Spleen (tissue), 11 donors: Measurements from ENCODE around the gene ROBO1. TPM values are rescaled to one million over a fixed set of nuclear protein-coding genes. Genes with fewer than 3 reads are reported as not detected.

Source experiments
- DNase-seq: peaks from one replicate; pipeline ENCODE4 v3.0.0-alpha.2; 2020
- H3K27ac ChIP-seq, 8 donors: fragments of 200-600 bp; sonication (generic) in 7 of 8; 1 replicate in 4 of 8; 2 replicates in 4 of 8; pipeline versions ENCODE4 v1.5.0 to v1.8.0; 2016 to 2021; ENCODE audit warnings: inconsistent platforms in 4 of 8, mild to moderate bottlenecking in 4 of 8, moderate library complexity in 1 of 8
- H3K27me3 ChIP-seq, 7 donors: fragments of 200-600 bp; sonication (generic) in 6 of 7; replicated peaks in 1 of 7; 1 replicate in 4 of 7; 2 replicates in 3 of 7; pipeline versions ENCODE4 v1.5.0 to v1.8.0; 2016 to 2021; ENCODE audit warnings: inconsistent platforms in 3 of 7, mild to moderate bottlenecking in 1 of 7
- H3K36me3 ChIP-seq, 6 donors: fragments of 200-600 bp; sonication (generic) in 5 of 6; 1 replicate in 4 of 6; 2 replicates in 2 of 6; pipeline versions ENCODE4 v1.5.0 to v1.8.0; 2016 to 2021; ENCODE audit warnings: inconsistent platforms in 2 of 6
- H3K4me1 ChIP-seq, 6 donors: fragments of 200-600 bp; sonication (generic) in 5 of 6; 1 replicate in 3 of 6; 2 replicates in 3 of 6; pipeline versions ENCODE4 v1.5.0 to v1.8.0; 2016 to 2021; ENCODE audit warnings: inconsistent platforms in 3 of 6
- H3K4me3 ChIP-seq, 8 donors: fragments of 200-600 bp; sonication (generic) in 7 of 8; 1 replicate in 4 of 8; 2 replicates in 4 of 8; pipeline versions ENCODE4 v1.5.0 to v1.8.0; 2016 to 2021; ENCODE audit warnings: inconsistent platforms in 4 of 8, mild to moderate bottlenecking in 4 of 8, moderate library complexity in 2 of 8
- H3K9me3 ChIP-seq, 8 donors: fragments of 200-600 bp; sonication (generic) in 7 of 8; 1 replicate in 4 of 8; 2 replicates in 4 of 8; pipeline versions ENCODE4 v1.5.0 to v1.8.0; 2016 to 2021; ENCODE audit warnings: inconsistent platforms in 4 of 8
- POLR2A ChIP-seq, 3 donors: fragments of 450-650 bp; IDR thresholded peaks; one replicate each; pipeline ENCODE4 v1.5.1; 2017; ENCODE audit warnings: antibody characterized with exemption in 3 of 3, mild to moderate bottlenecking in 1 of 3
- POLR2AphosphoS5 ChIP-seq, 3 donors: sonication (generic); formaldehyde crosslinking; IDR thresholded peaks; one replicate each; pipeline ENCODE4 v1.5.1; 2017; ENCODE audit warnings: antibody characterized with exemption in 3 of 3
- WGBS, 5 donors: extraction: QIAGEN DNeasy Blood & Tissue Kit in 3 of 5; methylation state at CpG; one replicate each; pipeline versions ENCODE4 v1.1.5 to v1.1.7; 2013 to 2018; 5-methylcytosine and 5-hydroxymethylcytosine counted together
- intact Hi-C: fragments of 100-400 bp; cut with DNase I; formaldehyde crosslinking; loops from one replicate; pipeline ENCODE4 v1.15.0; 2023; ENCODE audit warnings: low total_unique reads
- polyA plus RNA-seq, 3 donors: library from polyadenylated mRNA; stranded (reverse); fragments of 200-250 nt; gene quantifications; one replicate each; pipeline ENCODE4 v1.2.1, GENCODE V29; 2013
- total RNA-seq, 7 donors: library from RNA; depleted of rRNA in 3 of 7; stranded (reverse); fragments of >200 nt in 3 of 7; fragmentation: NEBNext Ultra II Directional in 4 of 7; extraction: Animal tissue kit (Norgen Biotek cat#: 25700) in 4 of 7; gene quantifications; one replicate each; pipeline versions ENCODE4 v1.1.0 to v1.2.1, GENCODE V29; 2016 to 2021
- TF ChIP-seq, protein P1 (sequence below), 11 experiments: fragments of 200-600 bp in 7 of 11; fragments of 450-650 bp in 4 of 11; sonication (generic) in 4 of 11; IDR thresholded peaks in 8 of 11; conservative IDR thresholded peaks in 3 of 11; 1 replicate in 7 of 11; 2 replicates in 4 of 11; pipeline versions ENCODE4 v1.4.0 to v1.8.0; 2016 to 2021; ENCODE audit warnings: antibody characterized with exemption in 11 of 11, inconsistent platforms in 4 of 11, mild to moderate bottlenecking in 1 of 11
- donor health status: healthy with polysubstance abuse.
- donor health status: DM: no; HTN: no; CAD: no; lungs with moderate emphysema.
- donor health status: DM: no; HTN: no; CAD: no.
- donor health status: Bipolar disorder and iron deficiency.
- donor health status: healthy.
- donor health status: DM: no; HTN: no; CAD: no.
- donor health status: DM: yes; HTN: yes; CAD: no.

Gene ROBO1
- total and polyA plus RNA-seq, 10 donors = 3.4 to 37.3 (median 26.0) TPM

DNA sequence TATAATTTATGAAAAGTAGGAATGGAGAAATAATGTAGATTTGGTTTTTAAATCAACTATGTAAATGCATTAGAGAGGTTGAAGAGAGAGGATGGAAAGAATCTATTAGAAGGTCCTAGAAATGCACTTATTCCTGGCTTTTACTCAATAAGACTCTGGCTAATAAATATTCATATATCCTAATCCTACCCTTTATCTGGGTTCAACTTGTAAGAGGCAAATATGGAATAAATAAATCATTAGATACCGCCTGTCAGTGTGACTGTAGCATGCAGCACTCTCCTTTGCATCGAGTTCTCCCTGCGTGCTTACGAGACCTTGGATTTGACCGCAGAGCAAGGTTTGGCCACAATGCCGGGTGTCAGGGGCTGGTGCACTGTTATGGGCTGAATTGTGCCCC lies 1156.5 kb downstream of the ROBO1 start:
- no peak for DNase-seq
- Histone ChIP-seq H3K27me3 (no peaks in the 10 kb centered on the region), H3K36me3 (peaks cover 0 to 12% (median 2%) of the 10 kb centered on the region in 6 donors), H3K27ac (no peak overlapping the region), H3K4me1 (no peaks in the 10 kb centered on the region), H3K4me3 (no peak overlapping the region), H3K9me3 (no peaks in the 10 kb centered on the region)
- intact Hi-C loops = no loop called here
- WGBS, 5 donors = 92 to 98% (median 96%) methylated on average over 6 of the region's 6 CpGs
- TF ChIP-seq, protein P1, sequence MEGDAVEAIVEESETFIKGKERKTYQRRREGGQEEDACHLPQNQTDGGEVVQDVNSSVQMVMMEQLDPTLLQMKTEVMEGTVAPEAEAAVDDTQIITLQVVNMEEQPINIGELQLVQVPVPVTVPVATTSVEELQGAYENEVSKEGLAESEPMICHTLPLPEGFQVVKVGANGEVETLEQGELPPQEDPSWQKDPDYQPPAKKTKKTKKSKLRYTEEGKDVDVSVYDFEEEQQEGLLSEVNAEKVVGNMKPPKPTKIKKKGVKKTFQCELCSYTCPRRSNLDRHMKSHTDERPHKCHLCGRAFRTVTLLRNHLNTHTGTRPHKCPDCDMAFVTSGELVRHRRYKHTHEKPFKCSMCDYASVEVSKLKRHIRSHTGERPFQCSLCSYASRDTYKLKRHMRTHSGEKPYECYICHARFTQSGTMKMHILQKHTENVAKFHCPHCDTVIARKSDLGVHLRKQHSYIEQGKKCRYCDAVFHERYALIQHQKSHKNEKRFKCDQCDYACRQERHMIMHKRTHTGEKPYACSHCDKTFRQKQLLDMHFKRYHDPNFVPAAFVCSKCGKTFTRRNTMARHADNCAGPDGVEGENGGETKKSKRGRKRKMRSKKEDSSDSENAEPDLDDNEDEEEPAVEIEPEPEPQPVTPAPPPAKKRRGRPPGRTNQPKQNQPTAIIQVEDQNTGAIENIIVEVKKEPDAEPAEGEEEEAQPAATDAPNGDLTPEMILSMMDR (IDR thresholded peaks at IDR 0.05 in 8 of 11, conservative IDR thresholded peaks at IDR 0.05 in 3 of 11) = no peak
- TF ChIP-seq POLR2A (IDR thresholded peaks at IDR 0.05) (no peak), POLR2AphosphoS5 (IDR thresholded peaks at IDR 0.05) (no peak)

DNA sequence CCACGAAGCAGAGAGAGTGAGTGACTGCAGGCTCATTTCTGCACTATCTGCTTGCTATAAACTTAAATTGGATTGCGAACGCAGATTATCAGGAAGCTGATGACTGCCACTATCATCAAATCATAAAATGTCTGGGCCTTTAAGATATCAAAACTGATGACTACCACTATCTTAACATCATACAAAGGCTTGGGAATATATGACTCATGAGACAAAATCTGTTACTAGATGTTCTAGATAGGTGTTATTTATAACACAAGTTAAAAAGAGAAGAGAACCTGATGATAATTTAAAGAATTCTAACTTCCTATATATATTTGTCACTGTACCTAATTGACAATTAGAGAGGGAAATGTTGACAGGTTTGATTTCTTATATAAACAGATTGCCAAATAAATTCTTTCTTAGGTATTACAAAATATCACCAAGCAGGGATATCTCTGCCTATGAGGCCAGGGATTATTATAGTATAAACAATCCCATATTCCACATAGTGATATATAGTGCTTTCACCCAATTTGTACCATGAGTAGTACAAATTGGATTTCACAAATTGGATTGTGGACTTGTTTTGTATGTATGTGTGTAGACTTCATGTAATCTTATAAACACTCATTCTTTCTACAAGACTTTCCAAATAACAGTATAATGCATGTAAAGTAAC lies 1157.2 kb downstream of the ROBO1 start:
- Histone ChIP-seq H3K9me3 (no peaks in the 10 kb centered on the region), H3K27ac (no peak overlapping the region), H3K27me3 (no peaks in the 10 kb centered on the region), H3K4me3 (no peak overlapping the region), H3K36me3 (peaks cover 0 to 16% (median 3%) of the 10 kb centered on the region in 6 donors), H3K4me1 (no peaks in the 10 kb centered on the region)
- intact Hi-C loops = no loop called here
- 48 to 64% (median 54%) methylated on average over 3 of the region's 3 CpGs for WGBS, 5 donors
- no peak for TF ChIP-seq POLR2AphosphoS5 (IDR thresholded peaks at IDR 0.05)
- TF ChIP-seq POLR2A (IDR thresholded peaks at IDR 0.05) = no peak
- TF ChIP-seq, protein P1 (IDR thresholded peaks at IDR 0.05 in 8 of 11, conservative IDR thresholded peaks at IDR 0.05 in 3 of 11) = no peak
- DNase-seq = no peak

DNA sequence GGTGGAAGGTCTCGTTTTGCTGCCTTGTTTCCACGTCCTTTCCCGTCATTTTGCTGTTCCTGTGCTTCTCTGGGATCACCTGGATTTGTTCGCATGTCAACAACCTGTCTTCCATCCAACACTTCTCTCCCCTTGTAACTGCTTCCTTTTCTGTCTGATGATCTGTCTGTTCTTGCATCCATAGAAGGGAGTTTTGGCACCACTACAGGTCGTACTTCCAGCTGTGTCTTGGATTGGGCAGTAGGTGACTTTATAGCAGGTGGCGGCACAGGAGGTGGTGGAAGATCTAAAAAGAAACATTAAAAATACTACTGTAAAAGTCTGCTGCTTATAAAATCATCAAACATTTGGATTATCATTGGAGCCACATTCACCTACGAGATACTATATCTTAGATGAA lies 1161.0 kb downstream of the ROBO1 start:
- intact Hi-C loops = no loop called here

DNA sequence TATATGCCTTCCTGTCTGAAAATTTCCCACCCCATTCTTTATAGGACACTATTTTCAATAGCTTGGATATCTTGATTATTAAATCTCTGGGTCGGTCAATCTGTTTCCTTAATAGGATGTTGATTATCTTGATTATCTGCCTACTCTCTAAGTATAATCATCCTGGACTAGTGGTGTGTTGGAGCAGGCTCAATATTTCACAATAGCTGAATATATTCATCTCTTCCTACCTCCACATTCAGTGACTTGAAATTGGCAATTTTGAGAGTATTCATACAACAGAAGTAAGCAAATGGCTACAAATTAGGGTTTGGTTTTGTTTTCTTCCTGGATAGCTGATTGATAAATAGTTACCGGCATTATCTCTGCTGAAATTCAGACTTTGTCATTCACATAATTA lies 1162.6 kb downstream of the ROBO1 start:
- H3K36me3 ChIP-seq = peaks cover 0 to 9% (median 0%) of the 10 kb centered on the region in 6 donors
- no peaks in the 10 kb centered on the region for H3K9me3 ChIP-seq
- no peak overlapping the region for H3K4me3 ChIP-seq
- no peak overlapping the region for H3K27ac ChIP-seq
- no peak for DNase-seq
- 78 to 91% (median 80%) methylated on average over 2 of the region's 2 CpGs for WGBS, 5 donors
- TF ChIP-seq POLR2A (IDR thresholded peaks at IDR 0.05) (no peak), POLR2AphosphoS5 (IDR thresholded peaks at IDR 0.05) (no peak)
- TF ChIP-seq, protein P1 (IDR thresholded peaks at IDR 0.05 in 8 of 11, conservative IDR thresholded peaks at IDR 0.05 in 3 of 11) = no peak
- H3K4me1 ChIP-seq = no peaks in the 10 kb centered on the region
- intact Hi-C loops = no loop called here
- H3K27me3 ChIP-seq = no peaks in the 10 kb centered on the region

More for the DNA sequence above, 1161.0 kb downstream of the ROBO1 start:
- Histone ChIP-seq H3K36me3 (peaks cover 0 to 9% (median 0%) of the 10 kb centered on the region in 6 donors), H3K9me3 (no peaks in the 10 kb centered on the region), H3K27me3 (no peaks in the 10 kb centered on the region), H3K27ac (no peak overlapping the region), H3K4me1 (no peaks in the 10 kb centered on the region), H3K4me3 (no peak overlapping the region)
- no peak for DNase-seq
- 83 to 94% (median 88%) methylated on average over 7 of the region's 7 CpGs for WGBS, 5 donors
- TF ChIP-seq, protein P1 (IDR thresholded peaks at IDR 0.05 in 8 of 11, conservative IDR thresholded peaks at IDR 0.05 in 3 of 11) = no peak
